ENCODE results near the gene MLKL.
"Not testable (repeated sequence)": the region's sequence is repeated elsewhere in the genome, so short reads cannot be mapped to it uniquely, and the experiment has no call there.

Gene MLKL

GRCh38 chr16:74725651-74726455 is 25.2 kb upstream of the MLKL start:
- TF ChIP-seq CTCF (IDR thresholded peaks at IDR 0.05; ENCODE audit: low read length) (no peak), EZH2 (IDR thresholded peaks at IDR 0.05; ENCODE audit: borderline replicate concordance, low read length) (no peak)
- no peaks in the 10 kb centered on the region for H4K20me1 ChIP-seq (ENCODE audit: insufficient read depth, low read length)
- H3K79me2 ChIP-seq (ENCODE audit: insufficient read depth, low read length) = no peaks in the 10 kb centered on the region
- no peak overlapping the region for H3K4me2 ChIP-seq (ENCODE audit: low read length)
- no peaks in the 10 kb centered on the region for H3K9me3 ChIP-seq (ENCODE audit: low read length)
- H3K36me3 ChIP-seq (ENCODE audit: insufficient read depth, low read length) = no peaks in the 10 kb centered on the region
- H3K9ac ChIP-seq (ENCODE audit: low read length) = no peak overlapping the region
- no peaks in the 10 kb centered on the region for H3K9me2 ChIP-seq (ENCODE audit: low read depth, low read length)
- no peak overlapping the region for H3K27ac ChIP-seq (ENCODE audit: low read depth, low read length, poor library complexity, severe bottlenecking)
- peaks cover 7% of the 10 kb centered on the region; the same call in 1 of the 2 replicates for H3K27me3 ChIP-seq (ENCODE audit: insufficient read depth, low read length)
- H2AFZ ChIP-seq (ENCODE audit: low read length) = no peak overlapping the region
- no peaks in the 10 kb centered on the region for H3F3A ChIP-seq (ENCODE audit: insufficient read depth, low read length)
- H3K4me3 ChIP-seq (ENCODE audit: low read depth, low read length, poor library complexity, severe bottlenecking) = no peak overlapping the region
- H3K4me1 ChIP-seq (ENCODE audit: insufficient read depth, low read length, severe bottlenecking) = no peaks in the 10 kb centered on the region

- Histone ChIP-seq H2AFZ (ENCODE audit: low read length) (no peak overlapping the region), H3K4me2 (ENCODE audit: low read length) (no peak overlapping the region), H3K4me1 (ENCODE audit: insufficient read depth, low read length, severe bottlenecking) (no peaks in the 10 kb centered on the region), H4K20me1 (ENCODE audit: insufficient read depth, low read length) (no peaks in the 10 kb centered on the region), H3F3A (ENCODE audit: insufficient read depth, low read length) (no peaks in the 10 kb centered on the region), H3K79me2 (ENCODE audit: insufficient read depth, low read length) (no peaks in the 10 kb centered on the region), H3K4me3 (ENCODE audit: low read depth, low read length, poor library complexity, severe bottlenecking) (no peak overlapping the region), H3K36me3 (ENCODE audit: insufficient read depth, low read length) (no peaks in the 10 kb centered on the region), H3K27ac (ENCODE audit: low read depth, low read length, poor library complexity, severe bottlenecking) (no peak overlapping the region), H3K27me3 (ENCODE audit: insufficient read depth, low read length) (peaks cover 7% of the 10 kb centered on the region; the same call in 1 of the 2 replicates), H3K9me3 (ENCODE audit: low read length) (no peaks in the 10 kb centered on the region), H3K9me2 (ENCODE audit: low read depth, low read length) (no peaks in the 10 kb centered on the region), H3K9ac (ENCODE audit: low read length) (no peak overlapping the region)
- TF ChIP-seq EZH2 (IDR thresholded peaks at IDR 0.05; ENCODE audit: borderline replicate concordance, low read length) = no peak
- no peak for TF ChIP-seq CTCF (IDR thresholded peaks at IDR 0.05; ENCODE audit: low read length)
Measured at GRCh38 chr16:74724820-74725549, 24.3 kb upstream of the MLKL start.

- no peaks in the 10 kb centered on the region for H3K9me3 ChIP-seq (ENCODE audit: low read length)
- TF ChIP-seq CTCF (IDR thresholded peaks at IDR 0.05; ENCODE audit: low read length) = no peak
- TF ChIP-seq EZH2 (IDR thresholded peaks at IDR 0.05; ENCODE audit: borderline replicate concordance, low read length) = no peak
- no peak overlapping the region for H3K9ac ChIP-seq (ENCODE audit: low read length)
- H3K79me2 ChIP-seq (ENCODE audit: insufficient read depth, low read length) = no peaks in the 10 kb centered on the region
- H3K27me3 ChIP-seq (ENCODE audit: insufficient read depth, low read length) = peaks cover 7% of the 10 kb centered on the region; the same call in 1 of the 2 replicates
- H4K20me1 ChIP-seq (ENCODE audit: insufficient read depth, low read length) = no peaks in the 10 kb centered on the region
- H3K27ac ChIP-seq (ENCODE audit: low read depth, low read length, poor library complexity, severe bottlenecking) = no peak overlapping the region
- H3K4me1 ChIP-seq (ENCODE audit: insufficient read depth, low read length, severe bottlenecking) = no peaks in the 10 kb centered on the region
- H3F3A ChIP-seq (ENCODE audit: insufficient read depth, low read length) = no peaks in the 10 kb centered on the region
- H3K4me3 ChIP-seq (ENCODE audit: low read depth, low read length, poor library complexity, severe bottlenecking) = no peak overlapping the region
- no peaks in the 10 kb centered on the region for H3K36me3 ChIP-seq (ENCODE audit: insufficient read depth, low read length)
- no peaks in the 10 kb centered on the region for H3K9me2 ChIP-seq (ENCODE audit: low read depth, low read length)
- H2AFZ ChIP-seq (ENCODE audit: low read length) = no peak overlapping the region
- no peak overlapping the region for H3K4me2 ChIP-seq (ENCODE audit: low read length)
Measured at GRCh38 chr16:74723256-74723655, 22.6 kb upstream of the MLKL start.

GRCh38 chr16:74722156-74722555 is 21.5 kb upstream of the MLKL start:
- not testable (repeated sequence) for H3K27me3 ChIP-seq (ENCODE audit: insufficient read depth, low read length); H3K27ac ChIP-seq (ENCODE audit: low read depth, low read length, poor library complexity, severe bottlenecking); H3K36me3 ChIP-seq (ENCODE audit: insufficient read depth, low read length); H3K4me1 ChIP-seq (ENCODE audit: insufficient read depth, low read length, severe bottlenecking); H3K4me3 ChIP-seq (ENCODE audit: low read depth, low read length, poor library complexity, severe bottlenecking); H3K9me2 ChIP-seq (ENCODE audit: low read depth, low read length); H4K20me1 ChIP-seq (ENCODE audit: insufficient read depth, low read length); H3K9ac ChIP-seq (ENCODE audit: low read length); H3F3A ChIP-seq (ENCODE audit: insufficient read depth, low read length); H2AFZ ChIP-seq (ENCODE audit: low read length); H3K79me2 ChIP-seq (ENCODE audit: insufficient read depth, low read length); H3K4me2 ChIP-seq (ENCODE audit: low read length); H3K9me3 ChIP-seq (ENCODE audit: low read length)

Measured in OCI-LY1 (cell line).